PC-9 (cell line): ENCODE results near the gene CENPX.

Experiments used
- EZH2 ChIP-seq: fragments of 200-600 bp; sonication (generic); IDR thresholded peaks from 2 replicates; pipeline ENCODE4 v1.8.0; 2017; ENCODE audit warnings: antibody characterized with exemption, low read depth
- TF ChIP-seq, protein P1 (sequence below): fragments of 200-600 bp; sonication (generic); conservative IDR thresholded peaks from 2 replicates; pipeline ENCODE4 v1.6.1; 2017; ENCODE audit warnings: mixed run types, antibody characterized with exemption, mild to moderate bottlenecking, moderate library complexity

GRCh38 chr17:82011617-82012187 lies 11.0 kb downstream of the CENPX start:
- TF ChIP-seq, protein P1, sequence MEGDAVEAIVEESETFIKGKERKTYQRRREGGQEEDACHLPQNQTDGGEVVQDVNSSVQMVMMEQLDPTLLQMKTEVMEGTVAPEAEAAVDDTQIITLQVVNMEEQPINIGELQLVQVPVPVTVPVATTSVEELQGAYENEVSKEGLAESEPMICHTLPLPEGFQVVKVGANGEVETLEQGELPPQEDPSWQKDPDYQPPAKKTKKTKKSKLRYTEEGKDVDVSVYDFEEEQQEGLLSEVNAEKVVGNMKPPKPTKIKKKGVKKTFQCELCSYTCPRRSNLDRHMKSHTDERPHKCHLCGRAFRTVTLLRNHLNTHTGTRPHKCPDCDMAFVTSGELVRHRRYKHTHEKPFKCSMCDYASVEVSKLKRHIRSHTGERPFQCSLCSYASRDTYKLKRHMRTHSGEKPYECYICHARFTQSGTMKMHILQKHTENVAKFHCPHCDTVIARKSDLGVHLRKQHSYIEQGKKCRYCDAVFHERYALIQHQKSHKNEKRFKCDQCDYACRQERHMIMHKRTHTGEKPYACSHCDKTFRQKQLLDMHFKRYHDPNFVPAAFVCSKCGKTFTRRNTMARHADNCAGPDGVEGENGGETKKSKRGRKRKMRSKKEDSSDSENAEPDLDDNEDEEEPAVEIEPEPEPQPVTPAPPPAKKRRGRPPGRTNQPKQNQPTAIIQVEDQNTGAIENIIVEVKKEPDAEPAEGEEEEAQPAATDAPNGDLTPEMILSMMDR, result no peak
- TF ChIP-seq EZH2, result no peak
